Heart right ventricle (tissue), 16 donors: ENCODE data around the gene ZBTB25. TPM values are rescaled to one million over a fixed set of nuclear protein-coding genes. Genes with fewer than 3 reads are reported as not detected.

Experiments
- ATAC-seq, 8 donors: fragments of 200-7000 bp; cut with Tn5 transposase; one replicate each; pipeline ENCODE4 v1.9.1; 2020; ENCODE audit warnings: mild to moderate bottlenecking in 8 of 8, moderate library complexity in 8 of 8, moderate number of reproducible peaks in 1 of 8
- DNase-seq, 2 donors: peaks; one replicate each; pipeline ENCODE4 v3.0.0-alpha.2; 2020
- H3K27ac ChIP-seq, 10 donors: fragments of 200-600 bp; sonication (generic) in 2 of 10; one replicate each; pipeline versions ENCODE4 v1.5.0 to v1.8.0; 2020 to 2022; ENCODE audit warnings: mild to moderate bottlenecking in 3 of 10
- H3K27me3 ChIP-seq, 7 donors: fragments of 200-600 bp; one replicate each; pipeline ENCODE4 v1.8.0; 2021 to 2022; ENCODE audit warnings: mild to moderate bottlenecking in 2 of 7
- H3K36me3 ChIP-seq, 9 donors: fragments of 200-600 bp; sonication (generic) in 1 of 9; one replicate each; pipeline versions ENCODE4 v1.5.0 to v1.8.0; 2020 to 2022; ENCODE audit warnings: mild to moderate bottlenecking in 2 of 9
- H3K4me1 ChIP-seq, 9 donors: fragments of 200-600 bp; sonication (generic) in 1 of 9; one replicate each; pipeline versions ENCODE4 v1.5.0 to v1.8.0; 2020 to 2022; ENCODE audit warnings: mild to moderate bottlenecking in 4 of 9
- H3K4me3 ChIP-seq, 10 donors: fragments of 200-600 bp; sonication (generic) in 2 of 10; one replicate each; pipeline versions ENCODE4 v1.5.0 to v1.8.0; 2020 to 2022; ENCODE audit warnings: mild to moderate bottlenecking in 7 of 10, moderate library complexity in 2 of 10
- H3K9me3 ChIP-seq, 11 donors: fragments of 200-600 bp in 10 of 11; sonication (generic) in 2 of 11; one replicate each; pipeline versions ENCODE4 v1.5.0 to v1.8.0; 2013 to 2022; ENCODE audit warnings: mild to moderate bottlenecking in 2 of 11, control low read depth in 1 of 11, moderate library complexity in 1 of 11
- WGBS, 2 donors: extraction: QIAGEN DNeasy Blood & Tissue Kit; methylation state at CpG; one replicate each; pipeline ENCODE4 v1.1.7; 2013; ENCODE audit warnings: inconsistent platforms in 1 of 2; 5-methylcytosine and 5-hydroxymethylcytosine counted together
- intact Hi-C, 10 donors: fragments of 100-400 bp; cut with DNase I; formaldehyde crosslinking; loops; one replicate each; pipeline versions ENCODE4 v1.11.1 to v1.14.2; 2022
- polyA plus RNA-seq, 2 donors: library from polyadenylated mRNA; stranded (reverse); fragments of 200-250 nt; gene quantifications; one replicate each; pipeline ENCODE4 v1.2.3, GENCODE V29; 2013
- total RNA-seq, 10 donors: library from RNA; stranded (reverse); fragmentation: NEBNext Ultra II Directional in 3 of 10; extraction: Animal tissue kit (Norgen Biotek cat#: 25700) in 3 of 10; gene quantifications; one replicate each; pipeline versions ENCODE4 v1.2.1 to v1.2.4, GENCODE V29; 2021 to 2023
- TF ChIP-seq, protein P1 (sequence below), 9 donors: fragments of 200-600 bp; sonication (generic) in 2 of 9; IDR thresholded peaks; one replicate each; pipeline versions ENCODE4 v1.5.0 to v1.8.0; 2021 to 2022; ENCODE audit warnings: antibody characterized with exemption in 9 of 9, mild to moderate bottlenecking in 5 of 9, moderate library complexity in 1 of 9
- donor health status: Arrhythmogenic right ventricular cardiomyopathy.
- donor health status: ischemic (EF 13 %, LVEDD 7.1; RV severe dilation, severe dysfunction).
- donor health status: healthy with polysubstance abuse.
- donor health status: DM: no; HTN: yes; CAD: no.
- donor health status: DM: no; HTN: no; CAD: no.
- donor health status: ischemic (EF 25% LVEDD 6.9; RV normal size, moderate dysfunction).
- donor health status: ischemic (EF 25% LVEDD 5.7; RV mildly dilated, moderate dysfunction).
- donor health status: healthy.
- donor health status: DM: yes; HTN: yes; CAD: no.
- donor health status: Ischemic cardiomyopathy.
- donor health status: ischemic (EF 35%, LVEDD 5.7; RV mildly dilated, moderate dysfunction).
- donor health status: nonischemic (EF 11% LVEDD 7.7; RV severe dilation, severe dysfunction).
- donor health status: DM: yes; HTN: yes; CAD: no.
- donor health status: PGD.
- donor health status: ischemic (EF 29% LVEDD 5.4; RV normal size, mild dysfunction).
- donor health status: nonischemic (EF 23%, LVEDD 6.1; RV moderate dilation, normal function).

Gene ZBTB25
- total and polyA plus RNA-seq, 12 donors: 3.0 to 24.7 (median 20.3) TPM

GRCh38 chr14:64478634-64479250, 24.9 kb downstream of the ZBTB25 start:
- ATAC-seq: no peak
- no peak overlapping the region for H3K27ac ChIP-seq
- no peak overlapping the region for H3K4me3 ChIP-seq
- peaks cover 0 to 37% (median 0%) of the 10 kb centered on the region in 9 donors for H3K36me3 ChIP-seq
- H3K9me3 ChIP-seq: no peaks in the 10 kb centered on the region
- H3K27me3 ChIP-seq: no peaks in the 10 kb centered on the region
- intact Hi-C loops: loop anchor here in 9 of 10 donors (2.0 to 10.0 kb wide), 7 partner anchors 41 to 136 kb away; no protein-coding TSS in a partner anchor
- TF ChIP-seq, protein P1, sequence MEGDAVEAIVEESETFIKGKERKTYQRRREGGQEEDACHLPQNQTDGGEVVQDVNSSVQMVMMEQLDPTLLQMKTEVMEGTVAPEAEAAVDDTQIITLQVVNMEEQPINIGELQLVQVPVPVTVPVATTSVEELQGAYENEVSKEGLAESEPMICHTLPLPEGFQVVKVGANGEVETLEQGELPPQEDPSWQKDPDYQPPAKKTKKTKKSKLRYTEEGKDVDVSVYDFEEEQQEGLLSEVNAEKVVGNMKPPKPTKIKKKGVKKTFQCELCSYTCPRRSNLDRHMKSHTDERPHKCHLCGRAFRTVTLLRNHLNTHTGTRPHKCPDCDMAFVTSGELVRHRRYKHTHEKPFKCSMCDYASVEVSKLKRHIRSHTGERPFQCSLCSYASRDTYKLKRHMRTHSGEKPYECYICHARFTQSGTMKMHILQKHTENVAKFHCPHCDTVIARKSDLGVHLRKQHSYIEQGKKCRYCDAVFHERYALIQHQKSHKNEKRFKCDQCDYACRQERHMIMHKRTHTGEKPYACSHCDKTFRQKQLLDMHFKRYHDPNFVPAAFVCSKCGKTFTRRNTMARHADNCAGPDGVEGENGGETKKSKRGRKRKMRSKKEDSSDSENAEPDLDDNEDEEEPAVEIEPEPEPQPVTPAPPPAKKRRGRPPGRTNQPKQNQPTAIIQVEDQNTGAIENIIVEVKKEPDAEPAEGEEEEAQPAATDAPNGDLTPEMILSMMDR (IDR thresholded peaks at IDR 0.05): peak; percentile 12 to 68 (median 55)
- no peak for DNase-seq
- peaks cover 0 to 5% (median 0%) of the 10 kb centered on the region in 9 donors for H3K4me1 ChIP-seq

DNA sequence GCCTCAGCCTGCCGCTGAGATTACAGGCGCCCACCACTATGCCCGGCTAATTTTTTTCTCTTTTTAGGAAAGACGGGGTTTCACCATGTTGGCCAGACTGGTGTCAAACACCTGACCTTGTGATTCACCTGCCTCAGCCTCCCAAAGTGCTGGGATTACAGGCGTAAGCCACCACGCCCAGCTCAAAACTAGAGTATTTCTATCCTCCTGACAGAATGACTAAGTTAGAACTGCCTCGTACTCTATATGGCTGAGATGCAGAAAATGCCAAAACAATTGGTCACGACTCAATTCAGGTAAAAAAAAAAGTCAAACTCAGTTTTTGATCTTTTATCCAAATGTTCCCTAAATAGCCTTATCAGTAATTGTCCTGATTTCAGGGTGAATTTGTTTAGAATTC, 27.2 kb downstream of the ZBTB25 start:
- intact Hi-C loops: loop anchor here in 9 of 10 donors (5.0 to 10.0 kb wide), 5 partner anchors 39 to 134 kb away; no protein-coding TSS in a partner anchor
- TF ChIP-seq, protein P1 (IDR thresholded peaks at IDR 0.05): no peak
- H3K27me3 ChIP-seq: no peaks in the 10 kb centered on the region
- no peaks in the 10 kb centered on the region for H3K9me3 ChIP-seq
- ATAC-seq: no peak
- no peak overlapping the region for H3K4me3 ChIP-seq
- 95% methylated on average over 8 of the region's 8 CpGs for WGBS, 2 donors
- H3K27ac ChIP-seq: no peak overlapping the region
- DNase-seq: no peak
- H3K36me3 ChIP-seq: peaks cover 0 to 23% (median 0%) of the 10 kb centered on the region in 9 donors
- peaks cover 0 to 5% (median 0%) of the 10 kb centered on the region in 9 donors for H3K4me1 ChIP-seq

- H3K4me1 ChIP-seq: peaks cover 0 to 5% (median 0%) of the 10 kb centered on the region in 9 donors
- WGBS, 2 donors: 90% methylated on average over 8 of the region's 8 CpGs
- no peak overlapping the region for H3K4me3 ChIP-seq
- no peak for DNase-seq
- H3K36me3 ChIP-seq: peaks cover 0 to 16% (median 0%) of the 10 kb centered on the region in 9 donors
- no peaks in the 10 kb centered on the region for H3K27me3 ChIP-seq
- H3K27ac ChIP-seq: no peak overlapping the region
- TF ChIP-seq, protein P1 (IDR thresholded peaks at IDR 0.05): no peak
- intact Hi-C loops: loop anchor here in 9 of 10 donors (5.0 to 10.0 kb wide), 5 partner anchors 38 to 133 kb away; no protein-coding TSS in a partner anchor
- no peak for ATAC-seq
- no peaks in the 10 kb centered on the region for H3K9me3 ChIP-seq
Observed at GRCh38 chr14:64475585-64476273, 27.9 kb downstream of the ZBTB25 start.

- DNase-seq (no peak), ATAC-seq (no peak)
- Histone ChIP-seq H3K4me3 (no peak overlapping the region), H3K27me3 (no peaks in the 10 kb centered on the region), H3K36me3 (peaks cover 0 to 8% (median 0%) of the 10 kb centered on the region in 9 donors), H3K27ac (no peak overlapping the region), H3K9me3 (no peaks in the 10 kb centered on the region), H3K4me1 (peaks cover 0 to 5% (median 0%) of the 10 kb centered on the region in 9 donors)
- TF ChIP-seq, protein P1 (IDR thresholded peaks at IDR 0.05): no peak
- WGBS, 2 donors: 81 to 98% methylated on average over 4 of the region's 4 CpGs
- intact Hi-C loops: loop anchor here in 9 of 10 donors (5.0 to 10.0 kb wide), 5 partner anchors 37 to 132 kb away; no protein-coding TSS in a partner anchor
Observed at GRCh38 chr14:64474698-64475097, 28.9 kb downstream of the ZBTB25 start.
